Cardiac fibroblast (primary cell): Measurements from ENCODE around the gene FAM171A2.

ENCODE experiments used
- DNase-seq, 2 donors: peaks; one replicate each; pipeline versions ENCODE4 v3.0.0 to v3.0.0-alpha.2; 2010; ENCODE audit warnings: low read depth in 2 of 2
- H3K4me3 ChIP-seq, 2 donors: replicated peaks in 1 of 2; 1 replicate in 1 of 2; 2 replicates in 1 of 2; pipeline ENCODE4 v1.5.1; 2011; ENCODE audit warnings: low read depth in 2 of 2, low read length in 2 of 2, mild to moderate bottlenecking in 2 of 2, moderate library complexity in 1 of 2
- TF ChIP-seq, protein P1 (sequence below): IDR thresholded peaks from one replicate; pipeline ENCODE4 v1.5.1; 2011; ENCODE audit warnings: low read depth, mild to moderate bottlenecking, low read length, inconsistent platforms

The FAM171A2 gene

GRCh38 chr17:44387804-44388203 lies 24.2 kb upstream of the FAM171A2 start:
- DNase-seq, result no peak
- H3K4me3 ChIP-seq, result no peak overlapping the region
- TF ChIP-seq, protein P1, sequence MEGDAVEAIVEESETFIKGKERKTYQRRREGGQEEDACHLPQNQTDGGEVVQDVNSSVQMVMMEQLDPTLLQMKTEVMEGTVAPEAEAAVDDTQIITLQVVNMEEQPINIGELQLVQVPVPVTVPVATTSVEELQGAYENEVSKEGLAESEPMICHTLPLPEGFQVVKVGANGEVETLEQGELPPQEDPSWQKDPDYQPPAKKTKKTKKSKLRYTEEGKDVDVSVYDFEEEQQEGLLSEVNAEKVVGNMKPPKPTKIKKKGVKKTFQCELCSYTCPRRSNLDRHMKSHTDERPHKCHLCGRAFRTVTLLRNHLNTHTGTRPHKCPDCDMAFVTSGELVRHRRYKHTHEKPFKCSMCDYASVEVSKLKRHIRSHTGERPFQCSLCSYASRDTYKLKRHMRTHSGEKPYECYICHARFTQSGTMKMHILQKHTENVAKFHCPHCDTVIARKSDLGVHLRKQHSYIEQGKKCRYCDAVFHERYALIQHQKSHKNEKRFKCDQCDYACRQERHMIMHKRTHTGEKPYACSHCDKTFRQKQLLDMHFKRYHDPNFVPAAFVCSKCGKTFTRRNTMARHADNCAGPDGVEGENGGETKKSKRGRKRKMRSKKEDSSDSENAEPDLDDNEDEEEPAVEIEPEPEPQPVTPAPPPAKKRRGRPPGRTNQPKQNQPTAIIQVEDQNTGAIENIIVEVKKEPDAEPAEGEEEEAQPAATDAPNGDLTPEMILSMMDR, result no peak

- peak overlapping the region in 1 of 2 donors; percentile 56 for H3K4me3 ChIP-seq
- DNase-seq, result no peak
- TF ChIP-seq, protein P1, result no peak
Measured at GRCh38 chr17:44386182-44386525, 22.5 kb upstream of the FAM171A2 start.

DNA sequence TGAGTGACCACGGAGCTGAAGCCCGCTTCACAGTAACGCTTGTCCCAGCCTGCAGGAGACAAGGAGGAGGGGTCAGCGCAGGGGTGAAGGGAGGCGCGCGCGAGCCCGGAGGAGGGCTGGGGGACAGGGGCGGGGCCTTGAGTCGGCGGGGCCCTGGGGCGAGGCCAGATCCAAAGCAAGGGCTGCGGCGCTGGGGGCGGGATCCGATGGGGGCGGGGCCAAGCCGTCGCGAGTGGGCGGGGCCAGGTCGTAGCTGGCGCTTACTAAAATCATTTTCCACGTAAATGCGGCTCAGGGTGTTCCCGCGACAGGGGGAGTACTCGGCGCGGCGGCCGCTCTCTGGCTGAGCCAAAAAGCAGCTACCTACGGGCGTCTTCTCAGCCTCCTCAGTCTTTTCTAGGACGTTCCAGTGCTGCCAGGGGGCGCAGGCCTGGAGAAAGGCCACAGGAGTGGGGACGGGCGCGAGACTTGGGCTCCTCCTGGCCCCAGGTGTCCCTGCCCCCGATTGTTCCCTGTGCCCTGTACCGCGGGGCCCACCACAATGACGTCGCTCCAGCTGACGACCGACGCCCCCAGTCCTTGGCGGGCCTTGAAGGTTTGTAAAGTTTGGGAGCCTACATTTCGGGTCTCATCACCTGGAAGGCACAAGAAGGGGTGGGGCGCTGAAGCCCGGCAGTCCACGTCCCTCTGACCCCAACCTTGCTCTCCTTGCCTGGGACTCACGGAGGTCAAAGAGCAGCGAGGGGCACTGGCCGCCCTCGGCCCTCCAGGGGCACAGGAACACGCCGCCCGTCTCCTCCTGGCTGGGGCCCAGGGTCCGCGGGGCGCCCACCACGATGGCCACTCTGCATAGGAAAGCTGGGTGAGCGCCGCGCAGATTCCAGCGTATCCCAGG lies 21.9 kb upstream of the FAM171A2 start:
- DNase-seq, result peak; percentile 65 to 80
- TF ChIP-seq, protein P1, result peak; percentile 34
- H3K4me3 ChIP-seq, result peak overlapping the region; percentile 56 to 58

- no peak for DNase-seq
- TF ChIP-seq, protein P1, result no peak
- H3K4me3 ChIP-seq, result peak overlapping the region; percentile 56 to 58
Measured at GRCh38 chr17:44384823-44385286, 21.2 kb upstream of the FAM171A2 start.

DNA sequence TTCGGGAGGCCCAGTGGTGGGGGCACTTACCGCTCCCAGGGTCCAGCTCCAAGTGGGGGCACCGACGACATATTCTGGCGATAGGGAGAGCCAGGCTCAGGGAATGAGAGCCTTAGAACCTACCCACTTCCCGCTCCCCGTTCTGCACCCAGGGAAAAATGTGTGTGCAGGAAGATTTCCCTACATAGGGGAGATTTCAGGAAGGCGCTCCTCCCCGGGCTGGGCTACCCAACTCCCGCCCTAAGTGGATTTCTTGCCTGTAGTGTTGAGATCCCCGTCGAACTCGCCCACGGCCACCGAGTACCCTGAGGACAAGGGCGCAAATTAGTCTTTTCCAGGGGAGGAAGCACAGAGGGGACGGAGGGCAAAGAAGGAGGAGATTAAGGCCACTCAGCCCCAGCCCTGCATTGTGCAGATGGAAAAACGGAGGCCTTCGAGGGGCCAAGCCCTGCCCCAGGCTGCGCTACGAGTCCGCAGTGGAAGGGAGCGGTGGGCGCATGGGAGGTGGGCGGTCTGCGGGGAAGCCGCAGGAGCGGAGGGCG lies 20.7 kb upstream of the FAM171A2 start:
- no peak overlapping the region for H3K4me3 ChIP-seq
- TF ChIP-seq, protein P1, result no peak
- DNase-seq, result no peak

GRCh38 chr17:44383861-44384260 lies 20.2 kb upstream of the FAM171A2 start:
- TF ChIP-seq, protein P1, result no peak
- no peak for DNase-seq

More at GRCh38 chr17:44383861-44384260, 20.2 kb upstream of the FAM171A2 start:
- no peak overlapping the region for H3K4me3 ChIP-seq
